Heart left ventricle (tissue), 16 donors: Measurements from ENCODE around the gene NCR2. TPM values are rescaled to one million over a fixed set of nuclear protein-coding genes. Genes with fewer than 3 reads are reported as not detected.
A peak's percentile ranks its signal among the peaks of the same experiment; 100 is the strongest.

ENCODE experiments used
- ATAC-seq, 4 donors: fragments of 200-7000 bp; cut with Tn5 transposase; one replicate each; pipeline ENCODE4 v1.9.1; 2020 to 2022; ENCODE audit warnings: moderate library complexity in 4 of 4, mild to moderate bottlenecking in 3 of 4, moderate number of reproducible peaks in 1 of 4
- DNase-seq, 5 donors: peaks; one replicate each; pipeline ENCODE4 v3.0.0-alpha.2; 2020
- H3K27ac ChIP-seq, 12 donors: fragments of 200-600 bp; sonication (generic) in 4 of 12; one replicate each; pipeline versions ENCODE4 v1.5.0 to v1.8.0; 2016 to 2022; ENCODE audit warnings: mild to moderate bottlenecking in 2 of 12
- H3K27me3 ChIP-seq, 9 donors: fragments of 200-600 bp; sonication (generic) in 2 of 9; one replicate each; pipeline versions ENCODE4 v1.5.1 to v1.8.0; 2016 to 2022; ENCODE audit warnings: mild to moderate bottlenecking in 3 of 9
- H3K36me3 ChIP-seq, 9 donors: fragments of 200-600 bp; sonication (generic) in 2 of 9; one replicate each; pipeline versions ENCODE4 v1.5.0 to v1.8.0; 2018 to 2022; ENCODE audit warnings: mild to moderate bottlenecking in 2 of 9
- H3K4me1 ChIP-seq, 12 donors: fragments of 200-600 bp; sonication (generic) in 4 of 12; one replicate each; pipeline versions ENCODE4 v1.5.0 to v1.8.0; 2016 to 2022; ENCODE audit warnings: mild to moderate bottlenecking in 3 of 12
- H3K4me3 ChIP-seq, 12 donors: fragments of 200-600 bp; sonication (generic) in 4 of 12; one replicate each; pipeline versions ENCODE4 v1.5.0 to v1.8.0; 2017 to 2022; ENCODE audit warnings: mild to moderate bottlenecking in 9 of 12, moderate library complexity in 4 of 12
- H3K9me3 ChIP-seq, 12 donors: fragments of 200-600 bp; sonication (generic) in 4 of 12; one replicate each; pipeline versions ENCODE4 v1.5.0 to v1.8.0; 2016 to 2022; ENCODE audit warnings: mild to moderate bottlenecking in 1 of 12
- CTCF ChIP-seq, 12 donors: fragments of 200-600 bp; sonication (generic) in 4 of 12; IDR thresholded peaks; one replicate each; pipeline versions ENCODE4 v1.5.0 to v1.8.0; 2018 to 2022; ENCODE audit warnings: antibody characterized with exemption in 12 of 12, mild to moderate bottlenecking in 5 of 12
- POLR2A ChIP-seq, 2 donors: fragments of 450-650 bp; IDR thresholded peaks; one replicate each; pipeline ENCODE4 v1.6.1; 2017; ENCODE audit warnings: antibody characterized with exemption in 2 of 2, mild to moderate bottlenecking in 2 of 2, moderate library complexity in 2 of 2
- WGBS, 4 donors: extraction: QIAGEN DNeasy Blood & Tissue Kit in 2 of 4; methylation state at CpG; one replicate each; pipeline versions ENCODE4 v1.1.5 to v1.1.7; 2013 to 2018; 5-methylcytosine and 5-hydroxymethylcytosine counted together
- intact Hi-C, 10 donors: fragments of 100-400 bp; cut with DNase I; formaldehyde crosslinking; loops; one replicate each; pipeline versions ENCODE4 v1.11.1 to v1.14.2; 2022
- polyA plus RNA-seq, 2 donors: library from polyadenylated mRNA; stranded (reverse); fragments of 200-250 nt; gene quantifications; one replicate each; pipeline ENCODE4 v1.2.3, GENCODE V29; 2013
- total RNA-seq, 9 donors: library from RNA; depleted of rRNA in 2 of 9; stranded (reverse); fragments of >200 nt in 2 of 9; fragmentation: NEBNext Ultra II Directional in 3 of 9; extraction: Animal tissue kit (Norgen Biotek cat#: 25700) in 3 of 9; gene quantifications; one replicate each; pipeline versions ENCODE4 v1.1.0 to v1.2.4, GENCODE V29; 2016 to 2023
- donor health status: ischemic (EF 13 %, LVEDD 7.1; RV severe dilation, severe dysfunction).
- donor health status: healthy with polysubstance abuse.
- donor health status: DM: no; HTN: yes; CAD: no.
- donor health status: DM: no; HTN: no; CAD: no.
- donor health status: ischemic (EF 25% LVEDD 6.9; RV normal size, moderate dysfunction).
- donor health status: ischemic (EF 25% LVEDD 5.7; RV mildly dilated, moderate dysfunction).
- donor health status: healthy.
- donor health status: DM: yes; HTN: yes; CAD: no.
- donor health status: ischemic (EF 35%, LVEDD 5.7; RV mildly dilated, moderate dysfunction).
- donor health status: nonischemic (EF 11% LVEDD 7.7; RV severe dilation, severe dysfunction).
- donor health status: DM: yes; HTN: yes; CAD: no.
- donor health status: PGD.
- donor health status: ischemic (EF 29% LVEDD 5.4; RV normal size, mild dysfunction).
- donor health status: nonischemic (EF 23%, LVEDD 6.1; RV moderate dilation, normal function).

The NCR2 gene
- total and polyA plus RNA-seq, 11 donors, result not detected

- no peak overlapping the region for H3K27ac ChIP-seq
- no peak for DNase-seq
- no peaks in the 10 kb centered on the region for H3K36me3 ChIP-seq
- peaks cover 0 to 51% (median 30%) of the 10 kb centered on the region in 12 donors for H3K4me1 ChIP-seq
- peak overlapping the region in 4 of 12 donors; percentile 13 to 33 (median 17) for H3K4me3 ChIP-seq
- H3K9me3 ChIP-seq, result no peaks in the 10 kb centered on the region
- TF ChIP-seq CTCF (IDR thresholded peaks at IDR 0.05), result no peak
- no peak for TF ChIP-seq POLR2A (IDR thresholded peaks at IDR 0.05)
- H3K27me3 ChIP-seq, result peaks cover 29 to 93% (median 49%) of the 10 kb centered on the region in 9 donors
- WGBS, 4 donors, result 4 to 7% (median 5%) methylated on average over 33 to 65 of the region's 65 CpGs
- no peak for ATAC-seq
- intact Hi-C loops, result loop anchor here in 3 of 10 donors (5.0 to 10.0 kb wide), 4 partner anchors 38 to 88 kb away; no protein-coding TSS in a partner anchor
Measured at GRCh38 chr6:41373919-41374617, 38.7 kb downstream of the NCR2 start.

- peak in 1 of 5 donors; percentile 49 for DNase-seq
Measured at GRCh38 chr6:41374618-41375590, 39.5 kb downstream of the NCR2 start.

GRCh38 chr6:41375598-41376151 is 40.3 kb downstream of the NCR2 start:
- WGBS, 4 donors, result 13 to 23% (median 21%) methylated on average over 26 to 30 of the region's 30 CpGs
- no peak overlapping the region for H3K27ac ChIP-seq
- H3K36me3 ChIP-seq, result no peaks in the 10 kb centered on the region
- H3K9me3 ChIP-seq, result no peaks in the 10 kb centered on the region
- ATAC-seq (no peak), DNase-seq (no peak)
- intact Hi-C loops, result loop anchor here in 1 of 10 donors (10.0 kb wide), 1 partner anchor 79 kb away; no protein-coding TSS in a partner anchor
- peaks cover 29 to 76% (median 38%) of the 10 kb centered on the region in 9 donors for H3K27me3 ChIP-seq
- TF ChIP-seq CTCF (IDR thresholded peaks at IDR 0.05), result no peak
- no peak for TF ChIP-seq POLR2A (IDR thresholded peaks at IDR 0.05)
- H3K4me1 ChIP-seq, result peaks cover 0 to 48% (median 30%) of the 10 kb centered on the region in 12 donors
- peak overlapping the region in 6 of 12 donors; percentile 9 to 19 (median 13) for H3K4me3 ChIP-seq

More at GRCh38 chr6:41374618-41375590, 39.5 kb downstream of the NCR2 start:
- Histone ChIP-seq H3K4me3 (peak overlapping the region in 7 of 12 donors; percentile 9 to 19 (median 13)), H3K36me3 (no peaks in the 10 kb centered on the region), H3K27ac (no peak overlapping the region), H3K9me3 (no peaks in the 10 kb centered on the region), H3K27me3 (peaks cover 29 to 84% (median 43%) of the 10 kb centered on the region in 9 donors), H3K4me1 (peaks cover 0 to 48% (median 30%) of the 10 kb centered on the region in 12 donors)
- WGBS, 4 donors, result 5 to 8% (median 6%) methylated on average over 44 to 46 of the region's 46 CpGs
- TF ChIP-seq POLR2A (IDR thresholded peaks at IDR 0.05) (no peak), CTCF (IDR thresholded peaks at IDR 0.05) (no peak)
- peak in 3 of 4 donors; percentile 10 to 54 (median 29) for ATAC-seq
- intact Hi-C loops, result loop anchor here in 3 of 10 donors (5.0 to 10.0 kb wide), 4 partner anchors 37 to 87 kb away; no protein-coding TSS in a partner anchor
